SIG-M5 treated with dmso at 0.1 percent for 504 hours (cell line): ENCODE data around the gene GHR.

ENCODE experiments used
- DNase-seq: peaks from one replicate; lab custom pipeline; 2025; ENCODE audit not compliant: unreplicated experiment; lab: John Stamatoyannopoulos, UW

Gene GHR

DNA sequence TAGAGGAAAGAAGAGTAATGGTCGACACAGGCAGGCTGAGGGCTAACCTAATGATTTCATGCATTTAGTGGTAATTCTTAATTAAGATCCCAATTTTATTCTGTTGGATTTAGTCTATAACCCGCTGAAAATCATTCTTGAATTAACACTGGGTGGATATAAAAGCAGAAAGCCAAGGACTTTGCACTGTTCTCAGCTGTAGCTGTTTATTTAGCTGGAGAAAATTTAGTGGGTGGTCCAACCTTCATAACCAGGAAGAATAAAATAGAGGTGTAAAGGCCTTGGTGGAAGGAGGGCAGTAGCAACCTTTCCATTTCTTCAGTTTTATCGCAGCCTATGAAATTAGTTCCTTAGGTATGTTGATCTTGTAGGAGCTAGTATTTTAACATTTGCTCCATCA, 92.3 kb downstream of the GHR start:
- no peak for DNase-seq

- no peak for DNase-seq
These were observed 93.2 kb downstream of the GHR start for GRCh38 chr5:42516282-42517042.

DNA sequence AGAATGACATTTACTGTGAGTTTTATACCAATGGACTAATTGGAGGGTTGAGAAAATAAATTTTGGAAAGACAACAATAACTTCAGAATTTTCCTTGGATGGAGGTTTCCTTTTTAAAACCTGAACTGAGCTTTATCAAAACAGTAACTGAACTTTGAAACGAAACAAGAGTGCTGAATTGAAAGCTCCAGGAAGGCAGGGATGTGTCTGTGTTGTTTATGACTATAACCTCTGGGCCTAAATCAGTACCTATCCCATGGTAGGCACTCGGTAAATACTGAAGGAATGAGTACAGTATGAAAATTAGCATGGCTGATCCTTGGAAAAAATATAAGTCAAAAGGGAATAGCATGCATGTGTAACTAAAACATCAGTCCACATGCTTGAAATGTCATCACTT, 93.9 kb downstream of the GHR start:
- DNase-seq, result no peak

DNA sequence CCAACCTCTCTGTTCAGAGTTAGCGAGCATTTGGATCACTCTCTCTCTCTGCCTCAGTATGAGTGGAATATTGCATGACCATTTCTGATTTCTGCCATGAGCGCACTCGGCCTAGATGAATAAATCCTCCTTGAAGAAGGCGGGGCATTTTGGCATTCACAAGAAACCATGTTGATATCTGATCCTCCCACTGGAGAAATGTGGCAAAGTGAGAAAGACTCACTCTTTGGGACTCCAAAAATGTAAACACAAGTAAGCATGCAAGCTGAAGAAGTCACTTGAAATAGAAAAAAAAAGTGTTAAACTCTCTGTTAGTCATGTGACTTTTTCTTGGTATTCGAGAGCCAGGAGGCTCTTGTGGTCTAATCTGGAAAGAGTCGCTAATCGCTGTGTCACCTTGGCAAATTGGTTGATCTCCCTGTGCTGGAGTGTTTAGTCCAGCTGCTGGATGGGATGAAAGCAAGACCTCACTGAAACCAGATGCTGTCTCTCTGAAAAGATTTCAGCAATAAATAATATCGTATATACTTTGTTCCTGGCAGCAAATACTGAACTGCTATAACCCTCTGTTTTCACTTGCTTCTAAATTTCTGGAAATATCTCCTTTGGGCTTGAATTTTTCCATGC, 95.5 kb downstream of the GHR start:
- DNase-seq, result no peak

GRCh38 chr5:42520203-42520602, 97.0 kb downstream of the GHR start:
- no peak for DNase-seq

DNA sequence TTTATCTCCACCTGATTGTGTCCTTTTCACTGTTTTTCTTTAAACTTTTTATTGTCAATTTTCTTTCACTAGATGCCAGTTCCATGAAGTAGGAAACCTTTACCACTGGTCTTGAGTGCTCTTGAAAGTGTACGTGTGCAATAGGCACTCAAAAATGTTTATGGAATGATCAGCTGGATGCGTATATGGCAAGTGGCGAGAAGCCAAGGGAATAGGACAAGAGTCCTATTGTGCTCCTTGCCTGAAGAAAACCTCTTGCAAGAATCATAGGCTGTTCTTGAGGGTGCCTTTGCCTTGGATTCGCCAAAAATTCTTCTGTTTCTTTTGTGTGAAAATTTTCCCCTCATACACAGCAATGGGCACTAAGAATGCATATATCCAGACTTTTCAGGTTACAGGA, 97.7 kb downstream of the GHR start:
- DNase-seq, result no peak

- no peak for DNase-seq
These were observed 98.2 kb downstream of the GHR start for GRCh38 chr5:42521406-42521805.

DNA sequence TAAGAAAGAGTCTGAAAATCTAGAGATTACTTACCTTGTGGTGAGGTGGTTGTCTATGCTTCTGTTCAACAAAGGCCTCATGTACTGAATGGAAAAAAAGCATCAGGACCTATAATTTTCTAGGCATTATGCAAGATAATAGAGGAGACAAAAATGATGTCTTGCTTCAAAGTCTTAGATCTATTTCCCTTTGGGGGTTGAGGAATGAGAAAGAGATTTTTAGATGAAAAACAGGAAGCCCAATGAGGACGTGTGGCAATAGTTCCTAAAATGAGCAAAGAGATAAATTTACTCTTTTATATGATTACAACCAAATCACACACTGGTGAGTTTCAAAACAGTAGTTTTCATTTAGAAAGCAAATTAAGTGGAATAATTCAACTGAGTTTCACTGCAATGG, 99.5 kb downstream of the GHR start:
- no peak for DNase-seq

GRCh38 chr5:42526179-42526578, 102.9 kb downstream of the GHR start:
- no peak for DNase-seq

GRCh38 chr5:42531611-42532010, 108.4 kb downstream of the GHR start:
- DNase-seq, result no peak

GRCh38 chr5:42542106-42542505, 118.9 kb downstream of the GHR start:
- no peak for DNase-seq

DNA sequence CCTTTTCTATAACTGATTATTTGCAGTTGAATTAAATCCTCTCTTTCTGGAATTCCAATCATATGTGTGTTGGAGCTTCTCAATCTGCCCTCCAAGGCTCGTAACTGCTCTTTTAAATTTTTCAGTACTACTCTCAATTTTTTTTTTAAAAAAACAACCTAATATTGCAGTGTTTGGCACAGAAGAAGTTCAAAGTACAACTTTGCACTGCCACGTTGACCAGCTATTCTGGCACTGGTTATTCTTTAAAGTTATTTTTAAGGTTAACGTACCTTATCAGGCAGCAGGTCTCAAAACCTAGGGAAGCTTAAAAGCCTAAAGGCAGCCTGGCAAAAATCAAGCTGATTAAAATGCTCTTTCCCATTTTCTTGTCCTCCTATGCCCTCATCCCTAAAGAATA, 120.5 kb downstream of the GHR start:
- no peak for DNase-seq

GRCh38 chr5:42545038-42545437, 121.8 kb downstream of the GHR start:
- no peak for DNase-seq

GRCh38 chr5:42547141-42547540, 123.9 kb downstream of the GHR start:
- DNase-seq, result no peak

DNA sequence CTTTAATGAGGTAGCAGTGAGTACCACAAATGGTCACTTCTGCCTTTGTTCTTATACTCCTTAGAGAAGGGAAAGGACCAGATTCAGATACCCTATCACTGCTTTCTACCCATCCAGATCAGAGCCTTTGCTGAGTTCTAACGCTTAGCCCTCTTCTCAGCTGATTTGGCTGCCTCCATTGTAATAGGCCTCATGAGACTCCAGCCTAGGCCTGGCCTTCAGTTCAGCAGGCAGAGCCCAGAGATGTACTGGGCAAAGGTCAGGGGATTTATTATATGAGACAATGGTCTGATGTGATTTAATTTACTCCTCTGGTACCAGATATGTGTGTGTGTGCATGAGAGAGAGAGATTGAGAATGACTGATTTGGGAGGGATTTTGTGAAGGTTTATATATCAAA, 124.7 kb downstream of the GHR start:
- DNase-seq, result no peak

DNA sequence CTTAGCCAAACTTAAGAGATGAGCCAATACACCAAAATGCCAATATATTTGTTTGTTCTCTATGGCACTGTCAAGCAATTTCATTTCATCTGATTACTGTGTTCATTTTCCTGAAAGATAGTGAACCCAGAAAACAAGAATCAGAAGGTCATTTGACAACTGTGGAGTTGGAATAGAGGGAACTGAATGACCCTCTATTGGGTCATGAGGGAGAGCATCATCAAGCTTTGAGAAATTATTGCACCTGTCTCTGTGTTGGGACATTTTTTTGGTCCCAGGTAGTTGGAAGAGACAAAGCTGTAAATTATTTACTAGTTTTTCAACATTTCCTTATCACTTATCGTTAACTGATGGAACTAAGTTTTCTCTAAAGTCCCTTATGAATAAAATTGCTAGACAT, 129.4 kb downstream of the GHR start:
- no peak for DNase-seq

- DNase-seq, result no peak
These were observed 130.2 kb downstream of the GHR start for GRCh38 chr5:42553461-42553860.

DNA sequence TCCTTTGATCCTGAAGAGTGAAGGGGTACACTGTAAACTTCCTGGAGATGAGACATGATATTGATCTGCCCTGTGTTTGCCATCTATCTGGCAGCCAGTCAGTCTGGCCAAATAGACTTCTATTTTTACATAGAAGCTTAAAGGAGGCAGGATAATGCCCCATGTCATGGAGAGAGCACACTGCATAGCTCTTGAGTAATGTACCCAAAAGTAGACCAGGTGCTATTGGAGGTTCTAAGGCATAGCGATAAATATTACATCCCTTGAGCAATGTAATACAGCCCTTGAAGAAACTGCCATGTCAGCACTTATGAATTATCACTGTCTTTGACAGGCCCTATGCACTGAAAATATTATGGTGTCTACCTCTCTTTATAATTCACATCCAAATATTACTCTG, 131.8 kb downstream of the GHR start:
- DNase-seq, result no peak

DNA sequence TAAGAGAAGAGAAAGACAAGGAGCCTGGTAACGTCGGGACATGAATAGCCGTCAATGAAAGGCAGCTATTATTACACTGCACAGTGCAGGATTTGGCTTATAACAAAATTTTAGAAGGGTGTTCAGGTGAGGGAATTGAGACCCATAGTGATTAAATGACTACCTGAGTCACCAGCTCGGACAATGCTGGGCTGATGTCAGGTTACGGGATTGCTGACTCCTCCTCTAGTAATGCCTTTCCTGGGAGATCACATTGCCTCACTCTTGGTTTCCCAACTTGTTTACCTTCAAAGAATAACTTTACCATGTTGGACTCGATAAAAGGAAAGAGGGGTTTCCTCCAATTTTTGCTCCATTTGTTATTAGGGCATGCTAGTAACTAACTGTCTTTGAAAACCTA, 132.6 kb downstream of the GHR start:
- no peak for DNase-seq

- no peak for DNase-seq
These were observed 134.4 kb downstream of the GHR start for GRCh38 chr5:42557689-42558088.

DNA sequence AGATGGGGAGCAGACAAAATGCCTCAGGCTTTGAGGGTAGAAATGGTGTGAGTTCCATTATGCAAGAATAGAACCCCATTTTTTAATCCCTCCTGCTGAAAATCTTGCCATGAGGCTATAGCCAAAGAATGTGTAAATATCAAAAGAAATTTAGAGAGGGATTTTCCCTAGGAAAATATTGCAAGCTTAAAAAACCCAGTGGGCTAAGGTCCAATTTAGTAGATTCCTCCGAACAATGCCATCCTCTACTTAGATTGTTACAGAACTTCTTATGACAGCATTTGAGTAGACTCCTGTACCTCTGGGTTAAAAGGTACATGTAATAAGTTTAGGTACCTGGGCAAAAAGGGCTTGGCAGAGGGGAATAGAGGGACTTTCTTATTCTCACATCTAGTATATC, 138.4 kb downstream of the GHR start:
- no peak for DNase-seq

GRCh38 chr5:42564689-42565356, 141.6 kb downstream of the GHR start:
- no peak for DNase-seq
